Panc1 (cell line): ENCODE data around the gene TMEM47. TPM values are rescaled to one million over a fixed set of nuclear protein-coding genes. Genes with fewer than 3 reads are reported as not detected.

ENCODE experiments used
- ATAC-seq: fragments of 200-7000 bp; cut with Tn5 transposase; 2 replicates; pipeline ENCODE4 v1.9.1; 2020; ENCODE audit warnings: mild to moderate bottlenecking, moderate library complexity
- BruUV-seq: library from RNA; stranded (reverse); fragments of 400-500 nt; replicated peaks from 2 replicates; lab custom pipeline; 2021; lab: Mats Ljungman, UMichigan
- CTCF ChIA-PET: fragments of 300-600 bp; sonication (Branson Sonifier 250); formaldehyde crosslinking; loops from one replicate; lab custom pipeline; 2022; ENCODE audit warnings: antibody characterized with exemption; lab: Charles Lee
- POLR2A ChIA-PET: fragments of 300-600 bp; sonication (Branson Sonifier 250); formaldehyde crosslinking; loops from one replicate; lab custom pipeline; 2022; ENCODE audit warnings: antibody characterized with exemption; lab: Charles Lee
- DNase-seq: peaks from one replicate; pipeline ENCODE4 v3.0.0-alpha.2; 2010; ENCODE audit warnings: low read depth, low spot score
- H3K27ac ChIP-seq: 2 replicates; pipeline ENCODE4 v1.5.1; 2011; ENCODE audit warnings: mild to moderate bottlenecking, low read length, inconsistent platforms
- H3K27me3 ChIP-seq: fragments of 200-500 bp; sonication (Bioruptor generic); 2 replicates; pipeline ENCODE4 v1.6.0; 2014; ENCODE audit warnings: low read length, inconsistent platforms; ENCODE audit not compliant: control insufficient read depth, insufficient read depth
- H3K36me3 ChIP-seq: fragments of 200-500 bp; sonication (Bioruptor generic); 2 replicates; pipeline ENCODE4 v1.5.1; 2014; ENCODE audit warnings: inconsistent platforms, mild to moderate bottlenecking, low read length, moderate library complexity; ENCODE audit not compliant: control insufficient read depth, insufficient read depth
- H3K4me1 ChIP-seq: 2 replicates; pipeline ENCODE4 v1.5.1; 2011; ENCODE audit warnings: inconsistent platforms, mild to moderate bottlenecking, low read length, moderate library complexity; ENCODE audit not compliant: control insufficient read depth, insufficient read depth
- H3K4me3 ChIP-seq, 2 experiments: 2 replicates each; pipeline ENCODE4 v1.5.1; 2011 to 2012; ENCODE audit warnings: low read depth in 2 of 2, low read length in 2 of 2, mild to moderate bottlenecking in 2 of 2, inconsistent platforms in 1 of 2, moderate library complexity in 1 of 2
- H3K9me3 ChIP-seq: fragments of 200-500 bp; sonication (Bioruptor generic); 2 replicates; pipeline ENCODE4 v1.5.1; 2014; ENCODE audit warnings: low read depth, mild to moderate bottlenecking, inconsistent platforms, low read length, moderate library complexity; ENCODE audit not compliant: control insufficient read depth, insufficient read depth
- POLR2AphosphoS5 ChIP-seq: IDR thresholded peaks from 2 replicates; pipeline ENCODE4 v1.6.1; 2012; ENCODE audit warnings: mild to moderate bottlenecking, low read depth, low read length, moderate library complexity
- SIN3A ChIP-seq: IDR thresholded peaks from 2 replicates; pipeline ENCODE4 v1.6.1; 2012; ENCODE audit warnings: low read depth, mild to moderate bottlenecking, low read length, moderate library complexity, borderline replicate concordance; ENCODE audit not compliant: insufficient read depth
- TCF7L2 ChIP-seq: IDR thresholded peaks from 2 replicates; pipeline ENCODE4 v1.6.1; 2011; ENCODE audit warnings: mild to moderate bottlenecking, low read depth, low read length, inconsistent platforms
- in situ Hi-C: cut with HindIII; loops from 2 replicates; pipeline ENCODE4 v1.10.0; 2016; ENCODE audit warnings: low sequenced_read_pairs, low pct_unique_long_range_greater_than_20kb
- intact Hi-C: fragments of 100-400 bp; cut with micrococcal nuclease; formaldehyde crosslinking; loops from one replicate; pipeline ENCODE4 v1.10.0; 2022; ENCODE audit not compliant: unreplicated experiment
- total RNA-seq: library from RNA; stranded (reverse); gene quantifications from one replicate; pipeline ENCODE4 v1.2.1, GENCODE V29; 2021; ENCODE audit not compliant: unreplicated experiment
- TF ChIP-seq, protein P1 (sequence below), 2 experiments: IDR thresholded peaks; 2 replicates each; pipeline ENCODE4 v1.6.1; 2011 to 2012; ENCODE audit warnings: low read depth in 2 of 2, control low read depth in 1 of 2, low read length in 1 of 2, mild to moderate bottlenecking in 1 of 2, moderate library complexity in 1 of 2; ENCODE audit not compliant: insufficient read depth in 1 of 2
- TF ChIP-seq, protein P2 (sequence below): fragments of 450-650 bp; IDR thresholded peaks from 2 replicates; pipeline ENCODE4 v1.5.1; 2017; ENCODE audit warnings: mild to moderate bottlenecking

TMEM47 gene
- total RNA-seq, 1 experiment from 2014 or later = 2.2 TPM

DNA sequence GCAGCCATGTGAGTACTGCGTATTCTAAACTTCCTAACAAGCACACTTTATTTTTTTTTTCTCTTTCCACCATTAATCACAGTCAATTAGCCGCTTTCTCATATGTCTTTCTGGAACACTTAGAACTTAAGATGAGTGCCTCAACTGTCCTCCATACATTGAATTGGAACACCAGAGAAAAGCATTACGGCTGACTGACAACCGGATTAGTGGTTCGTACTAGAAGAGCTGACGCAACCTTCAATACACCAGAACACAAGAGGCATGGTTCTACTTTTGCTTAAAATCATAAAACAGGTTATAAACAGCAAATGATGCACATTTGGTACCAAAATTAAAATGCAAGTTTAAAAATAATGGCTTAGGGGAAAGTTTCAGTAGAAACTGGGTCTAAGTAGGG is 3.3 kb downstream of the TMEM47 start:
- TF ChIP-seq TCF7L2 = no peak
- TF ChIP-seq SIN3A = no peak
- no peak for TF ChIP-seq POLR2AphosphoS5
- TF ChIP-seq, protein P1, sequence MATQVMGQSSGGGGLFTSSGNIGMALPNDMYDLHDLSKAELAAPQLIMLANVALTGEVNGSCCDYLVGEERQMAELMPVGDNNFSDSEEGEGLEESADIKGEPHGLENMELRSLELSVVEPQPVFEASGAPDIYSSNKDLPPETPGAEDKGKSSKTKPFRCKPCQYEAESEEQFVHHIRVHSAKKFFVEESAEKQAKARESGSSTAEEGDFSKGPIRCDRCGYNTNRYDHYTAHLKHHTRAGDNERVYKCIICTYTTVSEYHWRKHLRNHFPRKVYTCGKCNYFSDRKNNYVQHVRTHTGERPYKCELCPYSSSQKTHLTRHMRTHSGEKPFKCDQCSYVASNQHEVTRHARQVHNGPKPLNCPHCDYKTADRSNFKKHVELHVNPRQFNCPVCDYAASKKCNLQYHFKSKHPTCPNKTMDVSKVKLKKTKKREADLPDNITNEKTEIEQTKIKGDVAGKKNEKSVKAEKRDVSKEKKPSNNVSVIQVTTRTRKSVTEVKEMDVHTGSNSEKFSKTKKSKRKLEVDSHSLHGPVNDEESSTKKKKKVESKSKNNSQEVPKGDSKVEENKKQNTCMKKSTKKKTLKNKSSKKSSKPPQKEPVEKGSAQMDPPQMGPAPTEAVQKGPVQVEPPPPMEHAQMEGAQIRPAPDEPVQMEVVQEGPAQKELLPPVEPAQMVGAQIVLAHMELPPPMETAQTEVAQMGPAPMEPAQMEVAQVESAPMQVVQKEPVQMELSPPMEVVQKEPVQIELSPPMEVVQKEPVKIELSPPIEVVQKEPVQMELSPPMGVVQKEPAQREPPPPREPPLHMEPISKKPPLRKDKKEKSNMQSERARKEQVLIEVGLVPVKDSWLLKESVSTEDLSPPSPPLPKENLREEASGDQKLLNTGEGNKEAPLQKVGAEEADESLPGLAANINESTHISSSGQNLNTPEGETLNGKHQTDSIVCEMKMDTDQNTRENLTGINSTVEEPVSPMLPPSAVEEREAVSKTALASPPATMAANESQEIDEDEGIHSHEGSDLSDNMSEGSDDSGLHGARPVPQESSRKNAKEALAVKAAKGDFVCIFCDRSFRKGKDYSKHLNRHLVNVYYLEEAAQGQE (IDR thresholded peaks at IDR 0.05; ENCODE audit: insufficient read depth in 1 of 2, low read depth in 2 of 2, low read length in 1 of 2) = no peak
- TF ChIP-seq, protein P2, sequence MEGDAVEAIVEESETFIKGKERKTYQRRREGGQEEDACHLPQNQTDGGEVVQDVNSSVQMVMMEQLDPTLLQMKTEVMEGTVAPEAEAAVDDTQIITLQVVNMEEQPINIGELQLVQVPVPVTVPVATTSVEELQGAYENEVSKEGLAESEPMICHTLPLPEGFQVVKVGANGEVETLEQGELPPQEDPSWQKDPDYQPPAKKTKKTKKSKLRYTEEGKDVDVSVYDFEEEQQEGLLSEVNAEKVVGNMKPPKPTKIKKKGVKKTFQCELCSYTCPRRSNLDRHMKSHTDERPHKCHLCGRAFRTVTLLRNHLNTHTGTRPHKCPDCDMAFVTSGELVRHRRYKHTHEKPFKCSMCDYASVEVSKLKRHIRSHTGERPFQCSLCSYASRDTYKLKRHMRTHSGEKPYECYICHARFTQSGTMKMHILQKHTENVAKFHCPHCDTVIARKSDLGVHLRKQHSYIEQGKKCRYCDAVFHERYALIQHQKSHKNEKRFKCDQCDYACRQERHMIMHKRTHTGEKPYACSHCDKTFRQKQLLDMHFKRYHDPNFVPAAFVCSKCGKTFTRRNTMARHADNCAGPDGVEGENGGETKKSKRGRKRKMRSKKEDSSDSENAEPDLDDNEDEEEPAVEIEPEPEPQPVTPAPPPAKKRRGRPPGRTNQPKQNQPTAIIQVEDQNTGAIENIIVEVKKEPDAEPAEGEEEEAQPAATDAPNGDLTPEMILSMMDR = no peak
- intact Hi-C loops (no loop called here), in situ Hi-C loops (no loop called here)
- Histone ChIP-seq H3K27ac (no peak overlapping the region), H3K27me3 (no peaks in the 10 kb centered on the region; the same call in 1 of the 2 replicates), H3K4me1 (no peaks in the 10 kb centered on the region), H3K4me3 (no peak overlapping the region), H3K9me3 (no peaks in the 10 kb centered on the region), H3K36me3 (no peaks in the 10 kb centered on the region)
- no peak for DNase-seq
- no TSS peak for BruUV-seq
- CTCF ChIA-PET = no interaction called here
- no peak for ATAC-seq
- POLR2A ChIA-PET = no interaction called here

DNA sequence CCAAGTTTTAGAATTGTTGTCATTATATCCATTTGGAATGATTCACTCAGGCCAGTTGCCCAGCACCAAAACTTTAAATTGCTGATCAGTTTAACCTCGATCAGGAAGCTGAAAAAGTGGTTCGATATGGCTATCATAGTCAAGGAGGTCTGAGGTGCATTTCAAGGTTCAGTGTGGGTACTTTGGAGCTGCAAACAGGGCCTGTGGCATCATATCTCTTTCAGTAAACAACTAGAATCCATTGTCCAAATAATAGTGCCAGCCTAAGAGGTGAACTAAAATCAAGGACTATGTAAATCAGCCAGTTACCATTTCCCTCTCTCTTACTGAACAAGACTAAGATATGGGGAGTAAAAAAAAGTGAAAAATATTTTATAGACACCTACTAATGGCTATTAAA is 14.2 kb downstream of the TMEM47 start:
- BruUV-seq = no TSS peak
- in situ Hi-C loops = no loop called here
- H3K9me3 ChIP-seq = no peaks in the 10 kb centered on the region
- no peak overlapping the region for H3K4me3 ChIP-seq
- no peaks in the 10 kb centered on the region for H3K27me3 ChIP-seq
- H3K36me3 ChIP-seq = no peaks in the 10 kb centered on the region
- TF ChIP-seq SIN3A (no peak), POLR2AphosphoS5 (no peak)
- TF ChIP-seq, protein P1 (IDR thresholded peaks at IDR 0.05; ENCODE audit: insufficient read depth in 1 of 2, low read depth in 2 of 2, low read length in 1 of 2) = no peak
- H3K27ac ChIP-seq = no peak overlapping the region
- ATAC-seq = no peak
- intact Hi-C loops = no loop called here
- DNase-seq = no peak
- ChIA-PET CTCF (no interaction called here), POLR2A (no interaction called here)
- H3K4me1 ChIP-seq = no peaks in the 10 kb centered on the region
